GM18873 (cell line): Measurements from ENCODE around the gene VILL.
"Not testable (repeated sequence)": the region's sequence is repeated elsewhere in the genome, so short reads cannot be mapped to it uniquely, and the experiment has no call there.

Experiments
- ATAC-seq: cut with Tn5 transposase; IDR thresholded peaks from one replicate; pipeline ENCODE4 v1.9.1; 2021; ENCODE audit warnings: mild to moderate bottlenecking, moderate library complexity, moderate number of reproducible peaks; ENCODE audit not compliant: unreplicated experiment, low FRiP score

Gene VILL

DNA sequence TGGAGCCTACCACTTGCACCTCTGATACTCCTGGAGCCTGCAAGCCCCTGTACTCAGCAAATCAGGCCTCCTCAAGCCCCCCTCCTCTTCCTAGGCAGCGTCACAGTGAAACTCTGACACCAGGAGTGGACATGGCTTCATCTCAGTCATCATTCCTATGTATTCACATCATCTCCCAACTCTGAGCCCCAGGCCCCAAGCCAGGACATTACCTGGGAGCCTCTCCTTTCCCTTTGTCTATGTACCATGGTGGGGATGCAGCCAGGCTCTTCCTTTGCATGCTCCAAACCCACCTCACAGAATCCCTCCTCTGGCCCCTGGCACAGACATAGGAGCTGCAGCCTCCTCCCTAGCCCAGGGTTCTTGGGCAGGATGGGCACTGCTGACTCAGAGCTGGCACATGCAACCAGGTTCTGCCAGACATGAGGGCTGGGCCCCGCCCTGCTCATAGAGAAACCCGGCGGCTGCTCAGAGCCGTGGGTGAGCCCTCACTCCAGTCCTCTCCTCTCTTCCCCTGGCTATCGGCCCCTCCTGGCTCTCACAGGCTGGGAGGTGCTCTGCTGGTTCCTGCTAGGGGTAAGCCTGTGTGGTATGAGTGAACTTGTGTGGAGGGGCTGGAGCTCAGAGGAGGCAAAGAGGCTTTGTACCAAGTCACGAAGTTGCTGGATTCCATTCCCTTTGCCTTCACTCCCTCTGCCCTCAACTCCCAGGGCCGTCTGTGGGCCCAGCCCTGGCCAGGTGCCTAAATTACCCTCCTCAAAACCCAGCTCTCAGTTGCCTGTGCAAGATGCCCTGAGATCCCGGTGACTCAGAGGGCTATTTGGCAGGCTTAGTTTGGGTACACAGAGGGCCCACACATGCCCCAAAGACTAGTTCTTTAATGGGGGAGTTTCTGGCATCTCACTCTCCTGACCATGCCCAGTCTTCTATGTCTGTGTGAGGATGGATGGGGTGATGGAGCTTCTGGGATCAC is 40.7 kb downstream of the VILL start:
- ATAC-seq = no peak

DNA sequence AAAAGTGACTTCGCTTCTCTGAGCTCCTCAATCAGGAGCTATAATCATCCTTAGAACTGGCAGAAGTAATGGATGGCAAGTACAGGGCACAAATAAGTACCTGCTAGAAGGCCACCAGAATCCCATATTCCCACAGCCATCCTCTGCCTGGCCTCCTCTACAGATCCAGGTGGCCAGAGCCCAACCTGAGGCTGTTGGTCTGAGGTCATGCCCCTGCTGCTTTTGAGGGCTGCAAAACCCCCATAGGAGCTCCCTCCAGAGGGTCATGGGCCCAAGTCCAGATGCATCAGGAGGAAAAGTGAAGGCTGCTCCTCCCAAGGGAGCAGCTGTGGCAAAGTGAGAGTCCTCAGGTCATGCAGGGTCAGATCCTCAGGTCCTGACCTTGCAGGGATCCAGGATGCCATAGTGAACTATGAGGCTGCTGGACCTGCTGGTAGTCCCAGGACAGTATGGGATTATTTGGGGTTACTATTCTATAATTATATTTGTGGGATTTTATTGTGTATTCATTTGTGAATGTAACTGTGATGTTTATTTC is 41.8 kb downstream of the VILL start:
- ATAC-seq = no peak

DNA sequence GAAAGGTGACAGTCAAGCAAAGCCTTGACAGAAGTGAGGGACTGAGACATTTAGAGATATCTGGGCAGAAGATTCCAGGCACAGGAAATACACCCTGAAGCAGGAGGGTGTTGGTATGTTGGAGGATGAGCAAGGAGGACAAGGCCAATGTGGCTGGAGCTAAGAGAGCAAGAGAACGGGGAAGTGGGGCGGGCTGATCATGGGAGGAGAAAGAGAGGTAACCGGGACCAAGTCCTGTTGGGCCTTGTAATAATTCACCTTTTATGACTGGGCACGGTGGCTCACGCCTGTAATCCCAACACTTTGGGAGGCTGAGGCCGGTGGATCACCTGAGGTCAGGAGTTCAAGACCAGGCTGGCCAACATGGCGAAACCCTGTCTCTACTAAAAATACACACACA is 43.0 kb downstream of the VILL start:
- not testable (repeated sequence) for ATAC-seq

DNA sequence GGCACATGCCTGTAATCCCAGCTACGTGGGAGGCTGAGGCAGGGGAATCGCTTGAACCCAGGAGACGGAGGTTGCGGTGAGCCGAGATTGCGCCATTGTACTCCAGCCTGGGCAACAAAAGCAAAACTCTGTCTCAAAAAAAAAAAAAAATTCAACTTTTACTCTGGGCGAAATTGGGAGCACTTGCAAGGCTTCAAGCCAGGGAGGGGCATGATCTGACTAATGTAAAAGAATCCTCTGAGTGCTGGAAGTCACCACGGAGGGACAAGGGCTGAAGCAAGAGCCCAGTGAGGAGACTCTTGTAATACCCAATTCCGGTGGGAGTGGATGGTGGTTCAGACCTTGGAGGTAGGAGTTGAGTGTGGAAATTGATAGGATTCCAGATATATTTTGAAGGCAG is 43.7 kb downstream of the VILL start:
- ATAC-seq = not testable (repeated sequence)

DNA sequence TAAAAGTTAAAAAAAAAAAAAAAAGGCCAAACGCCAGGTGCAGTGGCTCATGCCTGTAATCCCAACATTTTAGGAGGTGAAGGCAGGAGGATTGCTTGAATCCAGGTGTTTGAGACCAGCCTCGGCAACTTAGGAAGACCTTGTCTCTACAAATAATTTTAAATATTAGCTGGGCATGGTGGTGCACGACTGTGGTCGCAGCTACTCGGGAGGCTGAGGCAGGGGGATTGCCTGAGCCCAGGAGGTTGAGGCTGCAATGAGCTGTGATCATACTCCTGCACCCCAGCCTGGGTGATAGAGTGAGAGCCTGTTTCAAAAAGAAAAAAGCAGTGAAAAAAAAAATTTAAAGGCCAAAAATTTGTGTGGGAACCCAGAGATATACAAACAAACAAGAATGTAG is 45.7 kb downstream of the VILL start:
- ATAC-seq = no peak

DNA sequence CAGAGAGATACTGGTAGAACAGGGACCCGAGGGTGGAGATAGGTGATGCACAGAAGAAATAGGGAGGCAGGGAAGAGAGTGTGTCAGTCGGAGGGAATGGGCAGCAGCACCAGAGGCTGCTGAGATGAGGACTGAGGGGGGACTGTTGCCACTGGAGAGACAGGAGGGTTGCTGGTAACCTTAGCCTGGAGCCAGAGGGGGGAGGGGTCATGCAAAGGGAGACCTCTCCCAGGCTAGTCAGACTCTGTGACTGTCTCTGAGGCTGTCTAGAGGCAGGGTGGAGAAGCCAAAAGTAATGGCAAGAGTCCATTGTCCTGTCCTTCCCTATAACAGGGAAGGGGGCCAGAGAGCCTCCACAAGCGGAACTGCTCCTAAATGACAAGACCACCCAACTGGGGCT is 46.3 kb downstream of the VILL start:
- ATAC-seq = no peak

DNA sequence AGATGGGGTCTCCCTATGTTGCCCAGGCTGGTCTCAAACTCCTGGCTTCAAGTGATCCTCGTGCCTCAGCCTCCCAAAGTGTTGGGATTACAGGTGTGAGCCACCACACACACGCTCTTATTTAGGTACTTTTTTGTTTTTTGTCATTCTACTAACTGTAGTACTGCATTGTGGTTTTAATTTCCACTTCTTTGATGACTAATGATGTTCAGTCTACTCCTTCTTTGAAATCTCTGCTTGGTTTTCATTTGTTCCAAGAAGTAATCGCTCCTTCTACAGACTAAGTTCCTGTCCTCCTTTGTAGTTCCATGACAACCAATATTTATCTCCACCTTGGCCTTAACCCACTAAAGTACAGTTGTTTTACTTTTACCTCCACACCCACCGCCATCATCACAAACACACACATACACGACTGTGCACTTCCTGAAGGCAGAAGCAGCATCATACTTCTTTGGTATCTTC is 47.9 kb downstream of the VILL start:
- no peak for ATAC-seq

DNA sequence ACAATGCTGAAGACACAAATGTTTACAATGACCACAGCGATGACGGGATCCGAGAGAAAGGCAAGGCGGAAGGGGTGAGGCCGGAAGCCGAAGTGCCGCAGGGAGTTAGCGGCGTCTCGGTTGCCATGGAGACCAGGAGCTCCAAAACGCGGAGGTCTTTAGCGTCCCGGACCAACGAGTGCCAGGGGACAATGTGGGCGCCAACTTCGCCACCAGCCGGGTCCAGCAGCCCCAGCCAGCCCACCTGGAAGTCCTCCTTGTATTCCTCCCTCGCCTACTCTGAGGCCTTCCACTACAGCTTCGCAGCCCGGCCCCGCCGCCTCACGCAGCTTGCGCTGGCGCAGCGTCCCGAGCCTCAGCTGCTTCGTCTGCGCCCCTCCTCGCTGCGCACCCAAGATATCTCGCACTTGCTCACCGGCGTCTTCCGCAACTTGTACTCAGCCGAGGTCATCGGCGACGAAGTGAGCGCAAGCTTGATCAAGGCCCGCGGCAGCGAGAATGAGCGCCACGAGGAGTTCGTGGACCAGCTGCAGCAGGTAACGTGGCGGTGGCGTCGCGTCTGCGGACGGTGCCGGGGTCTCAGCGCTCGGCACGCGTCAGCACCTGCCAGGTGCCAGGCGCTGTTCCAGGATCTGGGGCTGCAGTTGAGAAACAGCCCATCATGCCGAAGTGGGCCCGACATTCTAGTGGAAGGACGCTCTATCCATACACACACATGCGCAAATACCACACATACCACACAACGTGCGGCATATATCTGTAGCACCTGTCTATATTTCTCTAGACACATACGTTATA is 48.7 kb downstream of the VILL start, which contains the start of gene DLEC1:
TSS of gene DLEC1 (plus strand) at position 108 of the 798 bp plus-strand sequence. CDS start at position 126, 18 bp downstream.
- ATAC-seq = peak; percentile 70

DNA sequence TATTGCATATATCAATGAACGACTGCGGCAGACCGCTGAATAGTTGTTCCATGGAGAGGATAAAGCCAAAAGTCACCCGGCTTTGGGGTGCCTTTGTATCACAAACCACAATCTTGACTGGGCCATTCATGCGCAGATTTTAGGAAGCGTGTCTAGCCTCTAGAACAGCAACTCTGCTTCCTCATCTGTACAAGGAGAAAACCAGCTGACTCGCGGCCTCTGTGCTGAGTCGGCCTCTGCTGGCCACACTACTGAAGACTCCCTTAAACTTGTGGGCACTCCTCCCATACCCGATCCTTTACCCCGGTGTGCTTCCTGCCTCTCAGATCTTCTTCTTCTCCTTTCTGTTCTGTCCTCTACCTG is 49.3 kb downstream of the VILL start:
- peak; percentile 35 for ATAC-seq

DNA sequence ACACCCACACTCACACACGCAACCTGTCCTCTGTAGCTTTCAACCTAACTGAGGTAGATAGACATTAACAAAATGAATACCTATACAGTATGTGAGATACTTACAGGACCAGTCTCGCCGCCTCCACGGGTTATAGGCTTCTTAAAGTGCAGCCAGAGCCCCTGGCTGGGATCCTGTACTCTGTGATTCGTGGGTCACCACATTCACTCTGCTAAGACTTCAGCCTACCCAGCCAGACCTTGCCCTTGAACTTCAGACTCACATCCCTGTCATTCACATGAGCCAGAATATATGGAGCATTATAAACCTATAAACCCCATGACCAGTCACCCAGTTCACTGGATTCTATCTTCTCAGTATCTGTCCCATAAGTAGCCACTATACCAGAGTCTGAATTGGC is 49.8 kb downstream of the VILL start:
- no peak for ATAC-seq

DNA sequence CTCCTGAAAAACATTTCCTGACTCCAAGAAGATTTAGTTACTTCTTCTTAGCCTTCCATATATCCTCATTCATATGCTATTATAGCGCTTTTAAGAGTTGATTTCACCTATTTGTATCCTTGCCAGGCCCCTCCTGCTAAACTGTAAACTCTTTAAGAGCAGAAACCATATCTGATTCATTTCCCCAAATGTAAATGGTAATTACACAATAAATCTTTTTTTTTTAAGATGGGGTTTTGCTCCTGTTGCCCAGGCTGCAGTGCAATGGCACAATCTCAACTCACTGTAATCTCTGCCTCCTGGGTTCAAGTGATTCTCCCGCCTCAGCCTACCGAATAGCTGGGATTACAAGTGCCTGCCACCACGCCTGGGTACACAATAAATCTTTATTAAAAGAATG is 52.9 kb downstream of the VILL start:
- no peak for ATAC-seq

DNA sequence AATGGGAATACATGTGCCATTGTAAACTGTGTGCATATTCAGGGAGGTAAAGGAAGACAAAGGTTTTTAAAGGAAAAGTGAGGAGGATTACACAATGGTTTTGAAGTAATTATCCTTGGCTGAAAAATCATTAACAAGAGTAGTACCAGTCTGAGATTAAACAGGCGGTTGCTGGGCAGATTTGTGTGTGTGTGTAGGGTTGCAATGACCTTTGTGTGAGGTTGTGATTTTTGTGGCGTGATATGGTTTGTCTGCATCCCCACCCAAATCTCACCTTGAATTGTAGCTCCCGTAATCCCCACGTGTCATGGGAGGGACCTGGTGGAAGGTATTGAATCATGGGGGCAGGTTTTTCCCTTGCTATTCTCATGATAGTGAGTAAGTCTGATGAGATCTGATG is 55.4 kb downstream of the VILL start:
- ATAC-seq = no peak

DNA sequence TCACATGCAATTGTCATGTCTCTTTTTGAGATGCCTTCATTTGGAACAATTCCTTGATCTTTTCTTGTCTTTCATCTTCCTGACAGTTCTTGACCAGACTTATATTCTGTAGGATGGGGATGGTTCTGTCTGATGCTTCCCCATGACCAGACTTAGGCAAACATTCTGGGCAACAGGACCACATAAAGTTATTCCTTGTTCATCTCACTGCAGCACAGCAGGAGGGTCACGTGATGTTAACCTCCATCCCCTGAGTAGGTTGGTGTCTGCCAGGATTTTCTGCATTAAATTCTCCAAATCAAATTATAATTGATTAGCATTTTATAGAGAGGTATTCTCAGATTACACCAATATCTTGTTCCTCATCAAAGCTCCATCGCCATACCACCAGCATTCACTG is 56.2 kb downstream of the VILL start:
- no peak for ATAC-seq

DNA sequence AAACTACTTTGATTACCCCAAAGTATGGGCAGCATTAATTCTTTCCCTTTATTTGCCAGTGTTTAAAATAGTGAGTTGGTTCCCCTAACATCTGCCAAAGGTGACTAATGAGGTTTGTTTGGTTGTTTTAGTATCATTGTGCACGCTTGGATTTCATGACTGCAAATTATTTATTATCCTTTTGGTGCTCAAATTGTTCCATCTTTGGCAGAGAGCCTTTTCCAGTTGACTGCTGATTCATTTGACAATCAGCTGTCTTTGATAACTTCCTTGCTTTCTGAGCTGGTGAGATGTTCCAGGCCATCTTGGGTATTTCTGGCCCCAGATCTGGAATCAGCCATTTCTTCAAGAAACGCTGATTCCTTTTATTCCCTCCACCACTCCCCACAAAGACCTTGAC is 57.3 kb downstream of the VILL start:
- ATAC-seq = no peak

DNA sequence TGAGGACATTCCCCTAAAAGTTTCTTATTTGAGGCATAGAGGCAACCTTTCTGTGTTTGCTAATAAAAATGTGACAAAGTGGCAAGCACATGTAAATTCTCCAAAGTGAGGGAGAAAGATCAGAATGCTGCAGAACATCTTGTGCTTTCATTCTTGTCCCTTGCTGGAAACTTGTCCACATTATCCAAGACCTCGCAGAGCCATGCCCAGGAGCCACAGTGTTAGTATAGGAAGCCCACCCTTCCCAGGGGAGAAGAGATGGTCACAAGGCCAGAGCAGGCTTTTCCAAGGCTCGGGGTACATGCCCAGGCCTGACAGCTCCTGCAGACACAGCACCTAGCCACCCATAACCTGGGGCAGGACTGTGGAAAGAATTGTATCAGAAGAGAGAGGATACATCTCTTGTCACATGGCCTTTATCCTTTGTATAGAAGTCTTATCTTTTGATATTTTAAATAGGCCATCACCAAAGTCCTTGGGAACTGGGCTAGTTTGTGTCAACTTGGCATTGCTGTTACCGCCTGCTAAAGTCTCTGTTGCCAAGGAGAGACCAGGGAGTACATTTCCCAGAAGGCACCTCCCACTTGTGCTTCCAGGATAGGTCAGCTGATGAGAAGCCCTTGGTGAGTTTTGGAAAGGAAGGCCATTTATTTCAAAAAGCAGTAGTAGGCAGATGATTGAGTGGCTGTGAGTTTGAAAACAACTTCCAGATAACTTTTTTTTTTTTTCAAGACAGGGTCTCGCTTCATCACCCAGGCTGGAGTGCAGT is 59.0 kb downstream of the VILL start:
- no peak for ATAC-seq

DNA sequence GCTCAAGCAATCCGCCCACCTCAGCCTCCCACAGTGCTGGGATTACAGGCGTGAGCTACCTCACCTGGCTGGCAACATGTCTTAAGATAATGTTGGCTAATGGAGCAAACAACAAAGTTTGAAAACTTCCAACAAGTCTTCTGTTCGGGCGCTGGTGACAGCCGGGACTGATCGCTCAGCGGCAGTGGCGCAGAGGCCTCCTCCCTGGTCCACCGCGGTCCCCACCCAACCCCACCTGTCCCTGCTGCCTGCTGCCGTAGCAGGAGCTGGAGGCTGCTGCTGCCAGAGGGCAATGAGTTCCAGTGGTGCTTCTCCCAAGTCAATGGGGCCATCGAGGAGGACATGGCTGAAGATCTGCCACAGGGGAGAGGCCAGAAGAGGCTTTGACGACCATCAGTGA is 60.5 kb downstream of the VILL start:
- ATAC-seq = no peak

DNA sequence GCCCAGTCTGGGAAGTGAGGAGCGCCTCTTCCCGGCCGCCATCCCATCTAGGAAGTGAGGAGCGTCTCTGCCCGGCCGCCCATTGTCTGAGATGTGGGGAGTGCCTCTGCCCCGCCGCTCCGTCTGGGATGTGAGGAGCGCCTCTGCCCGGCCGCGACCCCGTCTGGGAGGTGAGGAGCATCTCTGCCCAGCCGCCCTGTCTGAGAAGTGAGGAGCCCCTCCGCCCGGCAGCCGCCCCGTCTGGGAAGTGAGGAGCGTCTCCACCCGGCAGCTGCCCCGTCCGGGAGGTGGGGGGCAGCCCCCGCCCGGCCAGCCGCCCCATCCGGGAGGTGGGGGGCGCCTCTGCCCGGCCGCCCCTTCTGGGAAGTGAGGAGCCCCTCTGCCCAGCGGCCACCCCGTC is 62.7 kb downstream of the VILL start:
- not testable (repeated sequence) for ATAC-seq

DNA sequence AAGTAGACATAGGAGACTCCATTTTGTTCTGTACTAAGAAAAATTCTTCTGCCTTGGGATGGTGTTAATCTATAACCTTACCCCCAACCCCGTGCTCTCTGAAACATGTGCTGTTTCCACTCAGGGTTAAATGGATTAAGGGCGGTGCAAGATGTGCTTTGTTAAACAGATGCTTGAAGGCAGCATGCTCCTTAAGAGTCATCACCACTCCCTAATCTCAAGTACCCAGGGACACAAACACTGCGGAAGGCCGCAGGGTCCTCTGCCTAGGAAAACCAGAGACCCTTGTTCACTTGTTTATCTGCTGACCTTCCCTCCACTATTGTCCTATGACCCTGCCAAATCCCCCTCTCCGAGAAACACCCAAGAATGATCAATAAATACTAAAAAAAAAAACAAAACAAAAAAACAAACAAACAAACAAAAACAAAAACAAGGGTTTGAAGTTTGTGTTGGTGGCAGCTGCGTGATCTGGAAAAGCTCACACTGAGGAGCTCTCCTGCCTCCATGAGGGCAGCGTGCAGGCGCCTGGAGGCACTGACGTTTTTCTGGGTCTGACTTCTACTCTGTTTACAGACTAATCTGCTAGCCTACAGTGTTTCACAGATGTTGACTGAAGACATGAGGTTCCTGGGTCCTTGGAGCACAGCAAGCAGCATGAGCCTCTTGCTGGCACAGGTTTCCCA is 63.4 kb downstream of the VILL start:
- not testable (repeated sequence) for ATAC-seq

DNA sequence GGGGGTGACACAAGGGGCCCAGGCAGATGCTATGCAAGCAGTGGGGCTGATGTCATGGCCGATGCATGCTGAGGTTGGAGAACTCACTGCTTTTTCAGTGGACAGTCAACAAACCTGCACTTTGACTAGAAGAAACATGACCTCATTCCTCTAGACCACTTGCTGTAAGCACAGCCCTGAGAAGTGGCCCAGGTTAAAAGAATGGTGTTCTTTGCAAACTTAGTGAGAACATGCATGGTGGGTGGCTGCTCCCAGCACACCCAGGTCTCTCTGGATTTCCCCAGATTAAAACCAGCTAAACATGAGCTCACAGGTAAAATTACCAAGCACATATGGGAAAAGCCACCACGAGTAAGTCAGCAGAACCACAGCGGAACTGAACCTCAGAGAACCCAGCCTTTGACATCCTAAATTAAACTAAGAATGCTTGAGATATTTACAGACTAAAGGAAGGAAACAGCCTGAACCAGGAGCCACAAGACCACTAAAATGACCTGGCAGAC is 64.0 kb downstream of the VILL start:
- ATAC-seq = no peak
